HL-60 (cell line): Measurements from ENCODE around the gene CSNK1G1.

ENCODE experiments used
- DNase-seq, 2 experiments: peaks; one replicate each; pipeline ENCODE4 v3.0.0-alpha.2; 2010 to 2020; ENCODE audit warnings: low read depth in 1 of 2, low spot score in 1 of 2
- H3K27ac ChIP-seq: fragments of 250-450 bp; sonication (Bioruptor Pico); replicated peaks from 2 replicates; pipeline ENCODE4 v1.5.1; 2020; ENCODE audit warnings: mild to moderate bottlenecking, moderate library complexity
- H3K27me3 ChIP-seq: fragments of 250-450 bp; sonication (Bioruptor Pico); 2 replicates; pipeline ENCODE4 v1.5.1; 2021; ENCODE audit warnings: mild to moderate bottlenecking, moderate library complexity; ENCODE audit not compliant: insufficient read depth, poor library complexity, severe bottlenecking
- H3K4me3 ChIP-seq: replicated peaks from 2 replicates; pipeline ENCODE4 v1.5.1; 2011; ENCODE audit warnings: mild to moderate bottlenecking, control low read depth, low read length; ENCODE audit not compliant: insufficient read depth
- GABPA ChIP-seq: IDR thresholded peaks from 2 replicates; pipeline ENCODE4 v1.6.1; 2012; ENCODE audit warnings: low read depth
- POLR2AphosphoS5 ChIP-seq: IDR thresholded peaks from 2 replicates; pipeline ENCODE4 v1.6.1; 2012; ENCODE audit warnings: low read depth
- SPI1 ChIP-seq: IDR thresholded peaks from 2 replicates; pipeline ENCODE4 v1.6.1; 2012; ENCODE audit warnings: low read depth, mild to moderate bottlenecking, borderline replicate concordance
- TF ChIP-seq, protein P1 (sequence below): IDR thresholded peaks from 2 replicates; pipeline ENCODE4 v1.6.1; 2012; ENCODE audit warnings: low read depth; ENCODE audit not compliant: insufficient replicate concordance
- TF ChIP-seq, protein P2 (sequence below): IDR thresholded peaks from one replicate; pipeline ENCODE4 v1.5.1; 2011; ENCODE audit warnings: low read length, control low read depth, inconsistent platforms; ENCODE audit not compliant: insufficient read depth

CSNK1G1 gene

DNA sequence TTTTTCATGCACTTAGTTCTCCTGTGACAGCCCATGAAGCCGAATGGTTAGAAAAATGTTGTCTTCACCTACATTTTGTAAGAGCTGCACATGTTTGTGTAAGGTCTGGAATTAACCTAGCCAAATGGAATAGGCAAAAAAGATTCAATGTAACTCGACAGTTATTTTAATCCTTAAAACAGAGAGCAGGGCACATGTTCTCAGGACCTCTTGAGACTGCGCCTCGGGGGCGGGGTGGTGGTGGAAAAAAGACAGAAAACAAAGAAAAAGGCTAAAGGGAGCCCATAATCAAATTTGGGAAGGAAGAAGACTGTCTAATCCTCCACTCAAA is 702 bp upstream of the CSNK1G1 start:
- Histone ChIP-seq H3K27me3 (no peaks in the 10 kb centered on the region), H3K27ac (peak overlapping the region; percentile 75), H3K4me3 (peak overlapping the region; percentile 95)
- no peak for DNase-seq
- TF ChIP-seq, protein P1, sequence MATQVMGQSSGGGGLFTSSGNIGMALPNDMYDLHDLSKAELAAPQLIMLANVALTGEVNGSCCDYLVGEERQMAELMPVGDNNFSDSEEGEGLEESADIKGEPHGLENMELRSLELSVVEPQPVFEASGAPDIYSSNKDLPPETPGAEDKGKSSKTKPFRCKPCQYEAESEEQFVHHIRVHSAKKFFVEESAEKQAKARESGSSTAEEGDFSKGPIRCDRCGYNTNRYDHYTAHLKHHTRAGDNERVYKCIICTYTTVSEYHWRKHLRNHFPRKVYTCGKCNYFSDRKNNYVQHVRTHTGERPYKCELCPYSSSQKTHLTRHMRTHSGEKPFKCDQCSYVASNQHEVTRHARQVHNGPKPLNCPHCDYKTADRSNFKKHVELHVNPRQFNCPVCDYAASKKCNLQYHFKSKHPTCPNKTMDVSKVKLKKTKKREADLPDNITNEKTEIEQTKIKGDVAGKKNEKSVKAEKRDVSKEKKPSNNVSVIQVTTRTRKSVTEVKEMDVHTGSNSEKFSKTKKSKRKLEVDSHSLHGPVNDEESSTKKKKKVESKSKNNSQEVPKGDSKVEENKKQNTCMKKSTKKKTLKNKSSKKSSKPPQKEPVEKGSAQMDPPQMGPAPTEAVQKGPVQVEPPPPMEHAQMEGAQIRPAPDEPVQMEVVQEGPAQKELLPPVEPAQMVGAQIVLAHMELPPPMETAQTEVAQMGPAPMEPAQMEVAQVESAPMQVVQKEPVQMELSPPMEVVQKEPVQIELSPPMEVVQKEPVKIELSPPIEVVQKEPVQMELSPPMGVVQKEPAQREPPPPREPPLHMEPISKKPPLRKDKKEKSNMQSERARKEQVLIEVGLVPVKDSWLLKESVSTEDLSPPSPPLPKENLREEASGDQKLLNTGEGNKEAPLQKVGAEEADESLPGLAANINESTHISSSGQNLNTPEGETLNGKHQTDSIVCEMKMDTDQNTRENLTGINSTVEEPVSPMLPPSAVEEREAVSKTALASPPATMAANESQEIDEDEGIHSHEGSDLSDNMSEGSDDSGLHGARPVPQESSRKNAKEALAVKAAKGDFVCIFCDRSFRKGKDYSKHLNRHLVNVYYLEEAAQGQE, result no peak
- TF ChIP-seq GABPA (no peak), POLR2AphosphoS5 (no peak)
- TF ChIP-seq, protein P2, sequence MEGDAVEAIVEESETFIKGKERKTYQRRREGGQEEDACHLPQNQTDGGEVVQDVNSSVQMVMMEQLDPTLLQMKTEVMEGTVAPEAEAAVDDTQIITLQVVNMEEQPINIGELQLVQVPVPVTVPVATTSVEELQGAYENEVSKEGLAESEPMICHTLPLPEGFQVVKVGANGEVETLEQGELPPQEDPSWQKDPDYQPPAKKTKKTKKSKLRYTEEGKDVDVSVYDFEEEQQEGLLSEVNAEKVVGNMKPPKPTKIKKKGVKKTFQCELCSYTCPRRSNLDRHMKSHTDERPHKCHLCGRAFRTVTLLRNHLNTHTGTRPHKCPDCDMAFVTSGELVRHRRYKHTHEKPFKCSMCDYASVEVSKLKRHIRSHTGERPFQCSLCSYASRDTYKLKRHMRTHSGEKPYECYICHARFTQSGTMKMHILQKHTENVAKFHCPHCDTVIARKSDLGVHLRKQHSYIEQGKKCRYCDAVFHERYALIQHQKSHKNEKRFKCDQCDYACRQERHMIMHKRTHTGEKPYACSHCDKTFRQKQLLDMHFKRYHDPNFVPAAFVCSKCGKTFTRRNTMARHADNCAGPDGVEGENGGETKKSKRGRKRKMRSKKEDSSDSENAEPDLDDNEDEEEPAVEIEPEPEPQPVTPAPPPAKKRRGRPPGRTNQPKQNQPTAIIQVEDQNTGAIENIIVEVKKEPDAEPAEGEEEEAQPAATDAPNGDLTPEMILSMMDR, result no peak

DNA sequence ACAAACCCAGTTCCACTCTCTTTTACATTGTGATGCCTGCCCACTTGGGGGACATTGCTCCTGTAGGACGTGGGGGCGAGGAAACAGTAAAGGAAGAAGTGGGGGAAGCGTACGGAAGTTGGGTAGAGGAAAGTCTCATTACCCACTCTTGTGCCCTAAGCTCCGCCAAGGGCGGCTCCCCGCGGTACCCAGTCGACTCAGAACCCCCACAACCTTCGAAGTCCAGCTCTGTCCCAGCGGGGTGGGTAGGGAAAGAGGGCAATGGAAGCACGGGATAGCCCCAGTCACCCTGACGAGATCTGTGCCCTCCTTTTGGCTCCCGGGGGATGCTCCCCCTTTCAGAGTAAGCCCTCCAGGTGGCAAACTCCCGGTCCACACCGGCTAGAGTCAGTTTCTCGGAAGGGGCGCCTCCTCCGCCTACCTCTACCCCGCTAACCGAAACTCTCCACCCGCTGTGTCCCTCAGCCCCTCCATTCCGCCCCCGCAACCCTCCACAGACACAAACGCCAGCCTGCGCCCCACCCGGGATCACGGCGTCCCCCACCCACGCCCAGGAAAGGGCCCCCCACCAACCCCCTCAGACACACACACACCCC is 527 bp downstream of the CSNK1G1 start:
- H3K27ac ChIP-seq, result peak overlapping the region; percentile 75
- no peak for DNase-seq
- H3K27me3 ChIP-seq, result no peaks in the 10 kb centered on the region
- H3K4me3 ChIP-seq, result peak overlapping the region; percentile 95
- TF ChIP-seq, protein P2, result no peak
- TF ChIP-seq, protein P1, result no peak
- peak; percentile 43; the same call in 1 of the 2 replicates for TF ChIP-seq SPI1

DNA sequence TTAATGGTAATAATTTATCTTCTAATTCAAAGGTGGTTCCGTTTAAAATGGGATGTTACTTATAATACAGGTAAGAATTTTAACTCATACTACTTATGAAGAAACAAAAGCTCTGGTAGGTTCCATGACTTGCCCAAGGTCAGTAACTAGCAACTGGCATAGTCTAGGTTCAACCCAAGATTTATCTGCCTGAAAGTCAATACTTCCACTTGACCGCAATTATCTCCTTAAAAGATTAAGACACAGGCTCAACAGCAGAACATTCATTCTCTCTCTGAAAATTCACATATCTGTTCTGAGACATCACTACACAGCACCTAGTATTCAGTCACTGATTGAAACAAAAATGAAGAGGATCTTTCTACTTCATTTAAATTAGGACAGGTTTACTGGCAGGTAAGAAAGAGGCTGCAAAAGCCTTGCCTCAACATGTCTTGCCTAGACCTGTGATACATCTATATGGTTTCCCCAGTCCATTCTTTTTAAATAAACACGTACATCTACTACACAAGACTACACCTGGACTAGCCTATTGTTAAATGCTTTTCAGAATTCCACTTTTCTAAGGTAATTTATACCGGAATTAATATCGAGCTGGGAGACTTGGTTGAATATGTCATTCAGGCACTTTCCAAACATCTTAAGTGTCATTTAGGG is 1.2 kb downstream of the CSNK1G1 start:
- H3K27ac ChIP-seq, result peak overlapping the region; percentile 75
- no peak for DNase-seq
- TF ChIP-seq GABPA, result no peak
- TF ChIP-seq, protein P2, result no peak
- TF ChIP-seq POLR2AphosphoS5, result no peak
- no peak for TF ChIP-seq SPI1
- TF ChIP-seq, protein P1, result no peak

More for the DNA sequence above, 1.2 kb downstream of the CSNK1G1 start:
- Histone ChIP-seq H3K4me3 (peak overlapping the region; percentile 95), H3K27me3 (no peaks in the 10 kb centered on the region)
